B cell (primary cell): ENCODE data around the gene FBXL13.
"Not testable (repeated sequence)": the region's sequence is repeated elsewhere in the genome, so short reads cannot be mapped to it uniquely, and the experiment has no call there.

Experiments used
- CTCF ChIP-seq: fragments of 200-600 bp; IDR thresholded peaks from one replicate; pipeline ENCODE4 v1.8.0; 2022; ENCODE audit warnings: antibody characterized with exemption, mild to moderate bottlenecking
- EZH2 ChIP-seq: IDR thresholded peaks from 2 replicates; pipeline ENCODE4 v1.6.1; 2012; ENCODE audit warnings: borderline replicate concordance, low read depth, mild to moderate bottlenecking, moderate library complexity, low read length; ENCODE audit not compliant: insufficient read depth, poor library complexity, severe bottlenecking

- not testable (repeated sequence) for TF ChIP-seq CTCF, EZH2
Measured at GRCh38 chr7:102791831-102792230, 282.8 kb downstream of the FBXL13 start.
